Measurements from ENCODE around the gene NAT14.

- no peak for TF ChIP-seq POLR2A (IDR thresholded peaks at IDR 0.05; ENCODE audit: low read depth, low read length)
- no peak for TF ChIP-seq POLR2AphosphoS5 (IDR thresholded peaks at IDR 0.05; ENCODE audit: low read depth, low read length)
- TF ChIP-seq TAF1 (IDR thresholded peaks at IDR 0.05; ENCODE audit: low read depth, low read length) = no peak
- TF ChIP-seq PAX5 (IDR thresholded peaks at IDR 0.05; ENCODE audit: insufficient read depth, low read length, severe bottlenecking) = no peak
- TF ChIP-seq SPI1 (IDR thresholded peaks at IDR 0.05; ENCODE audit: low read depth, low read length) = no peak
Measured at GRCh38 chr19:55477905-55478304, 7.1 kb upstream of the NAT14 start.

Data from GM12891 (cell line).